Breast epithelium (tissue), 4 donors: ENCODE data around the gene DZIP1. TPM values are rescaled to one million over a fixed set of nuclear protein-coding genes. Genes with fewer than 3 reads are reported as not detected.
A peak's percentile ranks its signal among the peaks of the same experiment; 100 is the strongest.
"Not testable (repeated sequence)": the region's sequence is repeated elsewhere in the genome, so short reads cannot be mapped to it uniquely, and the experiment has no call there.

Experiments used
- DNase-seq, 2 donors: peaks; one replicate each; pipeline ENCODE4 v3.0.0-alpha.2; 2019; ENCODE audit warnings: low spot score in 2 of 2
- H3K27ac ChIP-seq, 2 donors: fragments of 200-600 bp; sonication (generic) in 1 of 2; one replicate each; pipeline ENCODE4 v1.5.1; 2016 to 2019; ENCODE audit warnings: mild to moderate bottlenecking in 1 of 2
- H3K27me3 ChIP-seq, 2 donors: fragments of 200-600 bp; sonication (generic) in 1 of 2; one replicate each; pipeline versions ENCODE4 v1.5.1 to v1.6.0; 2017 to 2019; ENCODE audit warnings: control low read depth in 1 of 2, mild to moderate bottlenecking in 1 of 2
- H3K36me3 ChIP-seq: fragments of 200-600 bp; one replicate; pipeline ENCODE4 v1.5.1; 2019
- H3K4me1 ChIP-seq, 2 donors: fragments of 200-600 bp; sonication (generic); one replicate each; pipeline ENCODE4 v1.5.1; 2016 to 2019; ENCODE audit warnings: control low read depth in 1 of 2
- H3K4me3 ChIP-seq, 3 donors: fragments of 200-600 bp; sonication (generic); 1 replicate in 2 of 3; 2 replicates in 1 of 3; pipeline ENCODE4 v1.5.1; 2016 to 2019; ENCODE audit warnings: mild to moderate bottlenecking in 3 of 3, moderate library complexity in 2 of 3
- H3K9me3 ChIP-seq, 2 donors: fragments of 200-600 bp; sonication (generic) in 1 of 2; one replicate each; pipeline ENCODE4 v1.5.1; 2016 to 2019; ENCODE audit warnings: control low read depth in 1 of 2
- POLR2A ChIP-seq: fragments of 450-650 bp; IDR thresholded peaks from one replicate; pipeline ENCODE4 v1.6.1; 2016; ENCODE audit warnings: antibody characterized with exemption, mild to moderate bottlenecking, moderate library complexity
- POLR2AphosphoS5 ChIP-seq, 3 donors: sonication (generic); formaldehyde crosslinking; IDR thresholded peaks; one replicate each; pipeline ENCODE4 v1.6.1; 2017; ENCODE audit warnings: antibody characterized with exemption in 3 of 3
- intact Hi-C: fragments of 100-400 bp; cut with DNase I; formaldehyde crosslinking; loops from one replicate; pipeline ENCODE4 v1.15.1; 2023; ENCODE audit warnings: low total_unique reads
- total RNA-seq, 3 donors: library from RNA; depleted of rRNA; stranded (reverse); fragments of >200 nt; gene quantifications; one replicate each; pipeline ENCODE4 v1.1.0, GENCODE V29; 2016
- TF ChIP-seq, protein P1 (sequence below), 3 donors: fragments of 450-650 bp; IDR thresholded peaks; one replicate each; pipeline ENCODE4 v1.5.1; 2016 to 2017; ENCODE audit warnings: antibody characterized with exemption in 3 of 3, mild to moderate bottlenecking in 3 of 3, moderate library complexity in 3 of 3

DZIP1 gene
- total RNA-seq, 3 donors from 2014 or later: 10.2 to 20.3 (median 10.4) TPM

GRCh38 chr13:95671597-95671996 lies 27.1 kb upstream of the DZIP1 start:
- no peak for DNase-seq
- intact Hi-C loops: no loop called here
- H3K4me3 ChIP-seq: no peak overlapping the region
- H3K27me3 ChIP-seq: no peaks in the 10 kb centered on the region
- no peaks in the 10 kb centered on the region for H3K36me3 ChIP-seq
- no peak overlapping the region for H3K27ac ChIP-seq
- H3K9me3 ChIP-seq: peaks cover 28 to 56% of the 10 kb centered on the region in 2 donors
- no peak for TF ChIP-seq POLR2AphosphoS5 (IDR thresholded peaks at IDR 0.05)
- TF ChIP-seq POLR2A: no peak
- TF ChIP-seq, protein P1, sequence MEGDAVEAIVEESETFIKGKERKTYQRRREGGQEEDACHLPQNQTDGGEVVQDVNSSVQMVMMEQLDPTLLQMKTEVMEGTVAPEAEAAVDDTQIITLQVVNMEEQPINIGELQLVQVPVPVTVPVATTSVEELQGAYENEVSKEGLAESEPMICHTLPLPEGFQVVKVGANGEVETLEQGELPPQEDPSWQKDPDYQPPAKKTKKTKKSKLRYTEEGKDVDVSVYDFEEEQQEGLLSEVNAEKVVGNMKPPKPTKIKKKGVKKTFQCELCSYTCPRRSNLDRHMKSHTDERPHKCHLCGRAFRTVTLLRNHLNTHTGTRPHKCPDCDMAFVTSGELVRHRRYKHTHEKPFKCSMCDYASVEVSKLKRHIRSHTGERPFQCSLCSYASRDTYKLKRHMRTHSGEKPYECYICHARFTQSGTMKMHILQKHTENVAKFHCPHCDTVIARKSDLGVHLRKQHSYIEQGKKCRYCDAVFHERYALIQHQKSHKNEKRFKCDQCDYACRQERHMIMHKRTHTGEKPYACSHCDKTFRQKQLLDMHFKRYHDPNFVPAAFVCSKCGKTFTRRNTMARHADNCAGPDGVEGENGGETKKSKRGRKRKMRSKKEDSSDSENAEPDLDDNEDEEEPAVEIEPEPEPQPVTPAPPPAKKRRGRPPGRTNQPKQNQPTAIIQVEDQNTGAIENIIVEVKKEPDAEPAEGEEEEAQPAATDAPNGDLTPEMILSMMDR (IDR thresholded peaks at IDR 0.05): no peak
- H3K4me1 ChIP-seq: peaks cover 0 to 9% of the 10 kb centered on the region in 2 donors

- H3K27ac ChIP-seq, DNase-seq, intact Hi-C loops, H3K36me3 ChIP-seq, H3K4me1 ChIP-seq, H3K4me3 ChIP-seq, H3K27me3 ChIP-seq: not testable (repeated sequence)
- peaks cover 50 to 76% of the 10 kb centered on the region in 2 donors for H3K9me3 ChIP-seq
Measured at GRCh38 chr13:95667235-95667634, 22.7 kb upstream of the DZIP1 start.

DNA sequence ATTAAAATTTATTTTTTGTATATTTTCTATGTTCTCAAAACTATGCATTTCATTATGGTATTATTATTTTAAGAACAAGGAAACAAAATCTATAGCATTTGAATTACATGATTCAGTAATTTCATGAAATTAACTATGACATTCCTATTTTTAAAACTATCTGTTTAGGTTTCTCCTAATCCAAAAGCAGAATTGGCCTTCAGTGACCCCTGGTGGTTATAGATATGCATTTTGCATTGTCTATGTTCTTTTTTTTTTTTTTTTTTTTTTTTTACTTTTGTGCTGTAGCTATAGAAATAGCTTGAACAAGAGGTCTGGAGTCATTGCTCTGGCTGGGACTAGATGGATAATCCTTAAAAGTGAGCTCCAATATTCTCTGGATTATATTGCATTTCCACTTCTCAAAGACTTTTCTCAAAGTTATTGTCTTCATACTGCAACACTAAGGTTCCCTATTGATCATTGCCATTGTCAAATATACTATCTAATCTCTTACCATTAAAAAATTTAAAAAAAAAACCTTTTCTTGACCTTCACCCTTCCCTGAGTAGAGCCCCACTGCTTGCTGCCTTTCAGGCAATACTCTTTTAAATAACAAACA lies 16.6 kb upstream of the DZIP1 start:
- no peak for DNase-seq
- Histone ChIP-seq H3K4me3 (no peak overlapping the region), H3K27ac (no peak overlapping the region), H3K36me3 (peaks cover 3% of the 10 kb centered on the region), H3K27me3 (no peaks in the 10 kb centered on the region), H3K9me3 (peaks cover 15 to 18% of the 10 kb centered on the region in 2 donors), H3K4me1 (no peaks in the 10 kb centered on the region)
- TF ChIP-seq, protein P1 (IDR thresholded peaks at IDR 0.05): peak in 1 of 3 donors; percentile 41
- no peak for TF ChIP-seq POLR2A
- no peak for TF ChIP-seq POLR2AphosphoS5 (IDR thresholded peaks at IDR 0.05)
- intact Hi-C loops: no loop called here

- no peaks in the 10 kb centered on the region for H3K4me1 ChIP-seq
- no peak overlapping the region for H3K4me3 ChIP-seq
- intact Hi-C loops: no loop called here
- TF ChIP-seq, protein P1 (IDR thresholded peaks at IDR 0.05): no peak
- no peak for TF ChIP-seq POLR2AphosphoS5 (IDR thresholded peaks at IDR 0.05)
- TF ChIP-seq POLR2A: no peak
- peaks cover 2 to 5% of the 10 kb centered on the region in 2 donors for H3K9me3 ChIP-seq
- no peak for DNase-seq
- peaks cover 3% of the 10 kb centered on the region for H3K36me3 ChIP-seq
- H3K27ac ChIP-seq: no peak overlapping the region
- H3K27me3 ChIP-seq: no peaks in the 10 kb centered on the region
Measured at GRCh38 chr13:95659500-95659899, 15.0 kb upstream of the DZIP1 start.

DNA sequence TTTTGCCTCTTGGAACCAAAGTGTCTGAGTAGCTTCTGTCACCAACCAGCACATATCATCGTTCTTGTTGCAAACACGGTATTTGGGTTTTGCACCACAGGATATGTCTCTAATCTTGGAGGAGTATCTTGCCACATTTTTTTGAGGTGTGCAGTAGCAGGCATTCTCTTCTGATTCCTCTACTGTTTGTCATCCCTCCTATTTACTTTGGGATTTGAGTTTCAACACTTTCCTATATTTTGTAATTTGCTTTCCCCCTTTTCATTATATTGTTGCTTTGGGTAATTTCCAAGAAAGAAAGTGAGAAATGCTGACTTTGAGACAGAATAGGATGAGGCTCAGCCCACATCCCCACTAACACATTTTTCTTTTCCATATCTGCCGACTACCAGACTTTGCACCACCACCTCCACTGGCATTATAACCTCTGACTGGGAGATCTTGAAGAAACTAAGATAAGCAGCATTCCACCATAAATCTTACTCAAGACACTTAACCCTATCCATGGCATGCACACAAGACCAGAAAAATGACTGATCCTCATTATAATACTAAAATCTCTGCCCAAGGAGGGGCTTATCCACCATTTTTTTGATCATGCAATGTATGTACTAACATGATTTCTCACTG lies 12.0 kb upstream of the DZIP1 start:
- Histone ChIP-seq H3K36me3 (no peaks in the 10 kb centered on the region), H3K4me3 (no peak overlapping the region), H3K27ac (no peak overlapping the region), H3K9me3 (no peaks in the 10 kb centered on the region), H3K27me3 (no peaks in the 10 kb centered on the region), H3K4me1 (no peaks in the 10 kb centered on the region)
- TF ChIP-seq, protein P1 (IDR thresholded peaks at IDR 0.05): no peak
- intact Hi-C loops: no loop called here
- DNase-seq: no peak
